ENCODE data around the gene TMEM169.

DNA sequence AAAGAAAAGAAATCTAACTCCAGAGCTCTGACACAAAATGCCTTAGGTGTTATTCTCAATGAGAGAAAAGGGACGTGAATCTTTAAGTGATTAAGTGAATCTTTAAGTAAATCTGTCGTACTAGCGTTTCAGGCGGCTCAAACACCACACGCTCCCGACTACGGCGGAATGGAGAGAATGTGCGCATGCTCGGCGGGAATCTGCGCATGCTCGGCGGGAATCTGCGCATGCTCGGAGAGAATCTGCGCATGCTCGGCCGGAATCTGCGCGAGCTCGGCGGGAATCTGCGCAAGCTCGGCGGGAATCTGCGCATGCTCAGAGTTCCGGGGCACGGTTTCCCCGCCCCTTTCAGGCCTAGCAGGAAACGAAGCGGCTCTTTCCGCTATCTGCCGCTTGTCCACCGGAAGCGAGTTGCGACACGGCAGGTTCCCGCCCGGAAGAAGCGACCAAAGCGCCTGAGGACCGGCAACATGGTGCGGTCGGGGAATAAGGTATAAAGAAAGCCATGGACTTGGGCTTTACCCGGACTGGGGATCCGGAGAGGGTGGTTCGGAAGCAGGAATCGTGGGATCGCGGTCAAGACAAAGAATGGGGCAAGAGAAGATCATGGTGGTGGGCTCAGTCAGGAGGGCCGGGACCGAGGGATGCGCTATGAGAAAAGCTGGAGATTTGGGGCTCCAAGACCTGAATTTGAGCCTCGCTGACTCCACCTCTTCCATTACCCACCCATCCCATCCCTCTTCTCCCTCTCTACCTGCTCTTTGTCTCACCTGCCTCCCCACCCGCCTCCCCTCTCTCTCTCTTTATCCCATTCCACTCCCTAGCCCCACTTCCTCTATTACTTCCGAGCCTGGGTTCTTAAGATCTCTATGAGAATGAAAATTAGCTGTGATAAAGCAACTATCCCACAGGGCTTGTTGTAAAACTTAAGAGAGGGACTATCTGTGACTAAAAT, 27.5 kb downstream of the TMEM169 start, which contains the start of gene XRCC5:
- TF ChIP-seq EZH2 (IDR thresholded peaks at IDR 0.05; ENCODE audit: borderline replicate concordance, low read length), result no peak
- TF ChIP-seq, protein P1, sequence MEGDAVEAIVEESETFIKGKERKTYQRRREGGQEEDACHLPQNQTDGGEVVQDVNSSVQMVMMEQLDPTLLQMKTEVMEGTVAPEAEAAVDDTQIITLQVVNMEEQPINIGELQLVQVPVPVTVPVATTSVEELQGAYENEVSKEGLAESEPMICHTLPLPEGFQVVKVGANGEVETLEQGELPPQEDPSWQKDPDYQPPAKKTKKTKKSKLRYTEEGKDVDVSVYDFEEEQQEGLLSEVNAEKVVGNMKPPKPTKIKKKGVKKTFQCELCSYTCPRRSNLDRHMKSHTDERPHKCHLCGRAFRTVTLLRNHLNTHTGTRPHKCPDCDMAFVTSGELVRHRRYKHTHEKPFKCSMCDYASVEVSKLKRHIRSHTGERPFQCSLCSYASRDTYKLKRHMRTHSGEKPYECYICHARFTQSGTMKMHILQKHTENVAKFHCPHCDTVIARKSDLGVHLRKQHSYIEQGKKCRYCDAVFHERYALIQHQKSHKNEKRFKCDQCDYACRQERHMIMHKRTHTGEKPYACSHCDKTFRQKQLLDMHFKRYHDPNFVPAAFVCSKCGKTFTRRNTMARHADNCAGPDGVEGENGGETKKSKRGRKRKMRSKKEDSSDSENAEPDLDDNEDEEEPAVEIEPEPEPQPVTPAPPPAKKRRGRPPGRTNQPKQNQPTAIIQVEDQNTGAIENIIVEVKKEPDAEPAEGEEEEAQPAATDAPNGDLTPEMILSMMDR (IDR thresholded peaks at IDR 0.05; ENCODE audit: low read length), result no peak
